HG02852 (cell line): ENCODE measurements around the gene TFAP2A.

ENCODE experiments used
- ATAC-seq: cut with Tn5 transposase; IDR thresholded peaks from one replicate; pipeline ENCODE4 v1.9.1; 2021; ENCODE audit warnings: mild to moderate bottlenecking, moderate library complexity; ENCODE audit not compliant: unreplicated experiment

TFAP2A gene

GRCh38 chr6:10384091-10384609 lies 30.7 kb downstream of the TFAP2A start:
- no peak for ATAC-seq

GRCh38 chr6:10383331-10384090 lies 31.4 kb downstream of the TFAP2A start:
- no peak for ATAC-seq

- ATAC-seq: no peak
Measured at GRCh38 chr6:10382728-10383330, 32.0 kb downstream of the TFAP2A start.

- no peak for ATAC-seq
Measured at GRCh38 chr6:10382322-10382721, 32.6 kb downstream of the TFAP2A start.

- no peak for ATAC-seq
Measured at GRCh38 chr6:10381830-10382208, 33.1 kb downstream of the TFAP2A start.

- no peak for ATAC-seq
Measured at GRCh38 chr6:10381133-10381829, 33.6 kb downstream of the TFAP2A start.

- no peak for ATAC-seq
Measured at GRCh38 chr6:10375391-10375969, 39.4 kb downstream of the TFAP2A start.

- no peak for ATAC-seq
Measured at GRCh38 chr6:10373642-10374359, 41.1 kb downstream of the TFAP2A start.

- no peak for ATAC-seq
Measured at GRCh38 chr6:10369896-10370295, 45.0 kb downstream of the TFAP2A start.

- ATAC-seq: no peak
Measured at GRCh38 chr6:10368861-10369260, 46.0 kb downstream of the TFAP2A start.

- ATAC-seq: no peak
Measured at GRCh38 chr6:10363911-10364310, 51.0 kb downstream of the TFAP2A start.

- no peak for ATAC-seq
Measured at GRCh38 chr6:10362300-10362699, 52.6 kb downstream of the TFAP2A start.

GRCh38 chr6:10361428-10361827 lies 53.4 kb downstream of the TFAP2A start:
- ATAC-seq: no peak

GRCh38 chr6:10359581-10359980 lies 55.3 kb downstream of the TFAP2A start:
- no peak for ATAC-seq

GRCh38 chr6:10355115-10355702 lies 59.7 kb downstream of the TFAP2A start:
- no peak for ATAC-seq

GRCh38 chr6:10351791-10352190 lies 63.1 kb downstream of the TFAP2A start:
- ATAC-seq: no peak

GRCh38 chr6:10350720-10351119 lies 64.2 kb downstream of the TFAP2A start:
- ATAC-seq: no peak

GRCh38 chr6:10347561-10348327 lies 67.1 kb downstream of the TFAP2A start:
- ATAC-seq: no peak
